AG04449 (cell line): ENCODE results near the gene MDM2.

ENCODE experiments used
- CTCF ChIA-PET: fragments of 350-600 bp; formaldehyde crosslinking; extraction: SDS; loops from one replicate; lab custom pipeline; 2021; ENCODE audit warnings: antibody characterized with exemption; lab: Yijun Ruan, JAX
- POLR2A ChIA-PET: fragments of 400-600, 350-600 bp; formaldehyde crosslinking; extraction: SDS; loops from one replicate; lab custom pipeline; 2020; ENCODE audit warnings: antibody characterized with exemption, inconsistent platforms; lab: Yijun Ruan, JAX
- DNase-seq: peaks from one replicate; pipeline ENCODE4 v3.0.0-alpha.2; 2010; ENCODE audit warnings: low read depth, low spot score
- H3K4me3 ChIP-seq: 2 replicates; pipeline ENCODE4 v1.5.1; 2011; ENCODE audit warnings: low read depth, mild to moderate bottlenecking, control low read depth, low read length
- TF ChIP-seq, protein P1 (sequence below): IDR thresholded peaks from one replicate; pipeline ENCODE4 v1.5.1; 2011; ENCODE audit warnings: mild to moderate bottlenecking, moderate library complexity, low read length, control low read depth, inconsistent platforms; ENCODE audit not compliant: insufficient read depth; ENCODE audit errors: missing control alignments

Gene MDM2

DNA sequence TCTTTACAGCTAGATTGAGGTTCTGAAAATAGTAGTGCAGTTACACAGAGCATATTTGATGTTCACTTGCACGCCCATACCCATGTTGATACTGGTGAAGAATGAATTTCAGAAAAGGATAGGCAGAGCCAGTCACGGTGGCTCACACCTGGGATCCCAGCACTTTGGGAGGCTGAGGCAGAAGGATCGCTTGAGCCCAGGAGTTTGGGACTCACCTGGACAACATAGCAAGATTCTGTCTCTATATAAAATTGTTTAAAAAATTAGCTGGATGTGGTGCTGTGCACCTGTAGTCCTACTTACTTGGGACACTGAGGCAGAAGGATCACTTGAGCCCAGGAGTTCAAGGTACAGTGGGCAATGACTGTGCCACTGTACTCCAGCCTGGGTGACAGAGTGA, 56.6 kb downstream of the MDM2 start:
- DNase-seq: no peak
- no peak overlapping the region for H3K4me3 ChIP-seq
- POLR2A ChIA-PET: no interaction called here
- CTCF ChIA-PET: interaction anchor here (0.7 to 2.0 kb wide), 9 partner anchors 9 to 293 kb away, joined by 3 to 12 read pairs (median 3); no protein-coding TSS in a partner anchor
- TF ChIP-seq, protein P1, sequence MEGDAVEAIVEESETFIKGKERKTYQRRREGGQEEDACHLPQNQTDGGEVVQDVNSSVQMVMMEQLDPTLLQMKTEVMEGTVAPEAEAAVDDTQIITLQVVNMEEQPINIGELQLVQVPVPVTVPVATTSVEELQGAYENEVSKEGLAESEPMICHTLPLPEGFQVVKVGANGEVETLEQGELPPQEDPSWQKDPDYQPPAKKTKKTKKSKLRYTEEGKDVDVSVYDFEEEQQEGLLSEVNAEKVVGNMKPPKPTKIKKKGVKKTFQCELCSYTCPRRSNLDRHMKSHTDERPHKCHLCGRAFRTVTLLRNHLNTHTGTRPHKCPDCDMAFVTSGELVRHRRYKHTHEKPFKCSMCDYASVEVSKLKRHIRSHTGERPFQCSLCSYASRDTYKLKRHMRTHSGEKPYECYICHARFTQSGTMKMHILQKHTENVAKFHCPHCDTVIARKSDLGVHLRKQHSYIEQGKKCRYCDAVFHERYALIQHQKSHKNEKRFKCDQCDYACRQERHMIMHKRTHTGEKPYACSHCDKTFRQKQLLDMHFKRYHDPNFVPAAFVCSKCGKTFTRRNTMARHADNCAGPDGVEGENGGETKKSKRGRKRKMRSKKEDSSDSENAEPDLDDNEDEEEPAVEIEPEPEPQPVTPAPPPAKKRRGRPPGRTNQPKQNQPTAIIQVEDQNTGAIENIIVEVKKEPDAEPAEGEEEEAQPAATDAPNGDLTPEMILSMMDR: no peak

DNA sequence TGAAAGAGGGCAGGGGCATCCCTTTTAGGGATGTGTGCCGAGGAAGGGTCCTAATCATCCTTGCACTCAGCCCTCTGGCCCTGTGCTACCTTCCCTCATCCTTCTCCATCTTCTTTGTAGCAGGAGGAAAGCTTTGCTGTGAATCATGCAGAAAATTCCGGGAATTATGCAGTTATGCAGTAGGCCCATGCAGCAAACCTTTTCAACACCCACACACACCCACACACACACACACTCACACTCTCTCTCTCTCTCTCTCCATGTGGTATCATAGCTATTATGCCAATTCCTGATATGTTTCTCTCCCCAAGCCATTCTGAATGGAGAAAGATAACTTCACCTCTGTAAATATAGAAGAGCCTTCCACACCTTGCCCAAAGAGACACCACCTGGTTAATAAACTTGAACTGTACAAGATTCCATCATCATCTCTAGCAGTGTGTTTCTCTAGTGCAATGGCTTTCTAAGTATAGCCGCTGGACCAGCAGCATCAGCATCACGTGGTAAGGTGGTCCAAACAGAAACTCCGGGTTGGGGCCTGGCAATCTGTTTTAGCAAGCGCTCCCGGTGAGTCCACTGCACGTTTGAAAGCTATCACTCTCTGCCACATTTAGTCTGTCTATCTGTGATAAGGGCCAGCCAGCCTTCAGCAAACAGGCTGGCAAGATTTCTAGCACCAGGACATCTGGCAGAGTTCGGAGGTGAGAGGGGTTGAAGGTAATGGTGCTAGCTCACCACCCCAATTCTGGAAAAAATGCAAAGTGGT, 57.6 kb downstream of the MDM2 start:
- DNase-seq: no peak
- TF ChIP-seq, protein P1: no peak
- H3K4me3 ChIP-seq: no peak overlapping the region
- ChIA-PET POLR2A (no interaction called here), CTCF (interaction anchor here (0.7 to 2.0 kb wide), 9 partner anchors 9 to 292 kb away, joined by 3 to 12 read pairs (median 3); no protein-coding TSS in a partner anchor)

DNA sequence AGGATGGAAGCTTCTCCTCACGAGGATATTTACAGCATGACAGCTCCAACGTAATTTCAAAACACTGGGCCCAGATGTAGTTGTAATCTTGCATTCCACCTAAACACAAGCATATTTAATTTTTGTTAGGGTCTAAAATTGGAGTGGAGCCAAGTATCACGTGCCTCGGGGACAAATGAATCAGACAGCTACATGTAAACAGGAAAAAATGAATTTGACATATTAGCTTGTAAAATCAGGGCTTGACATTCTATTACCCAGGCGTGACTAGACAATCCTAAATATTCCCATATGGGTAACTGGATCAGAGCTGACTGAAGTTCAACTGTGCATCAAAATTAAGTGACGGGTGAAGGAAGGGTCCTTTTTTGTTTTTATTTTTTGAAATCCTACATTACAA, 59.0 kb downstream of the MDM2 start:
- CTCF ChIA-PET: interaction anchor here (1.0 to 6.9 kb wide), 6 partner anchors 9 to 386 kb away, joined by 3 to 67 read pairs (median 4); no protein-coding TSS in a partner anchor
- H3K4me3 ChIP-seq: no peak overlapping the region
- DNase-seq: no peak
- TF ChIP-seq, protein P1: no peak
- POLR2A ChIA-PET: no interaction called here

- ChIA-PET CTCF (interaction anchor here (1.0 to 6.9 kb wide), 5 partner anchors 10 to 385 kb away, joined by 3 to 67 read pairs (median 4); no protein-coding TSS in a partner anchor), POLR2A (no interaction called here)
- DNase-seq: no peak
- no peak overlapping the region for H3K4me3 ChIP-seq
- TF ChIP-seq, protein P1: no peak
Observed at GRCh38 chr12:68867606-68868005, 59.6 kb downstream of the MDM2 start.

DNA sequence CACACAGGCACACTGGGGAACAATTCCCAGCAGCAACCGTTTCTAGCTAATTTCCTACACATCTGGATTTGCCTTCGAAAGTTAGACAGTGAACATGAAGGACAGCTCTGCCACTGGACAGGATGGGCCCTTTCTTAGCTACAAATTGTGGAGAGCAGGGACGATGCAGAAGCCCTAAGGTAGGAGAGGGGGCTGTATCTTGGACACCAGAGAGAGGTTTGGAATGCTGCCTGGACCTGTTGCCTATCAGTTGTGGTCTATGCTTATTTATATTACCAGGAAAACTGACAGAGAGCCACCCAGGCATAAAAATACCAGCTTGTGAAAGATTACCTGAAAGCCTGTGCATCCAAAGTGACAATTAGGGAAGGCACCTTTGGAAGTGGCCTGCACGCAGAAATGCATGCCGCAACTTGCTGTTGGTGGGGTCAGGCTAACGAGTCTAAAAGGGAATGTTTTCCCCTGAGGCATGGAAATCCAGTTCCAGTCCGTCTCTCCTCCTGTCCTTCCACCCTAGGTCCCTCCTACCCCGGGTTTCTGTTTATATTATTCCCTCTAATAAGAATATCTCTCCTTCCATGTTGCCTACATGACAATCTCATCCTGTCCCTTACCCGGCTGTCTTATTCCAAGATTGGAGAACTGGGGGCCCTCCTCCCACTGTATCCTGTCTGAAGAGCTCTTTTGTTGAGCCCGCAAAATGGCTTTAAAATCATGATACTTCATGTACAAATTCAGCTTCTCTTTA, 60.2 kb downstream of the MDM2 start:
- ChIA-PET CTCF (interaction anchor here (1.1 to 6.9 kb wide), 4 partner anchors 12 to 384 kb away, joined by 3 to 67 read pairs (median 10); no protein-coding TSS in a partner anchor), POLR2A (no interaction called here)
- no peak overlapping the region for H3K4me3 ChIP-seq
- DNase-seq: no peak
- TF ChIP-seq, protein P1: no peak

DNA sequence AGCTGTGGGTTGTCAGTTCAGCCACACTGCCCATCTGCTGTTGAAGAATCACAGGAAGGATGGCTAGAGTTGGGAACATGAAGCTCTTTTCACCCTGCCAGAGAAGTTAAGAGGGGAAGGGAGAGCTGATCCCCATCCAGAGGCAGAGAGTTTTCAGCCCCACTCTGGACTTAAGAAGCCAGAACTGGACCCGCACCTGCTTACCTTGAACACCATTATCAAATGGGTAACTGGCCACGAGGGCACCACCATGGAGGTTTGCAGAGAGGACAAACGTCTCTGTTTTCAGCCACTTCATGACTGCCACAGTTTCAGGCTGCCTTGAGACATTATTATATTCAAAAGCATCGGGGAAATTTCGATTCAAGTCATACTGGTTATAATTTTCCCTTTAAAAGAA, 62.0 kb downstream of the MDM2 start:
- CTCF ChIA-PET: interaction anchor here (2.0 to 6.9 kb wide), 2 partner anchors 200 to 205 kb away, joined by 6 to 67 read pairs; no protein-coding TSS in a partner anchor
- no peak for DNase-seq
- H3K4me3 ChIP-seq: no peak overlapping the region
- TF ChIP-seq, protein P1: no peak
- POLR2A ChIA-PET: no interaction called here
